GM18519 (cell line): ENCODE results near the gene ITPR1.
A peak's percentile ranks its signal among the peaks of the same experiment; 100 is the strongest.

ENCODE experiments used
- ATAC-seq: cut with Tn5 transposase; IDR thresholded peaks from one replicate; pipeline ENCODE4 v1.9.1; 2021; ENCODE audit warnings: mild to moderate bottlenecking, moderate library complexity; ENCODE audit not compliant: unreplicated experiment, low FRiP score

The ITPR1 gene

GRCh38 chr3:4856564-4856963, 363.4 kb downstream of the ITPR1 start:
- ATAC-seq: no peak

DNA sequence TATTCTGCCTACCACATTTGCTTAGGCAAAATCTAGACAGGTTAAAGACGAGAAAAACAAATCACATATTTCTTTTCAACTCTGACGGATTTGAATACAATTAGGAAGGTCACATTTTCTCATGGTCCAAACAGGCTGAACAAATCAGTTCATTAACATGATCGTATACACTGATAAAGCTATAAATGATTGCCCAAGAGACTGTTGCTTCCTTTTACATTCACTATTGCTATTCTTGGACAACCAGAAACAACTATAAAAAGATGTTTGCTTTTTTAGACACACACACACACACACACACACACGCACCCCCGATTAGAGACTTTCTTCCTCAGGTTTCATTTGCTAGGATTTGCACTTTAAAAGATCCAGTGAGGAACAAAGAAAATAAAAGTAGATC, 363.8 kb downstream of the ITPR1 start:
- ATAC-seq: no peak

DNA sequence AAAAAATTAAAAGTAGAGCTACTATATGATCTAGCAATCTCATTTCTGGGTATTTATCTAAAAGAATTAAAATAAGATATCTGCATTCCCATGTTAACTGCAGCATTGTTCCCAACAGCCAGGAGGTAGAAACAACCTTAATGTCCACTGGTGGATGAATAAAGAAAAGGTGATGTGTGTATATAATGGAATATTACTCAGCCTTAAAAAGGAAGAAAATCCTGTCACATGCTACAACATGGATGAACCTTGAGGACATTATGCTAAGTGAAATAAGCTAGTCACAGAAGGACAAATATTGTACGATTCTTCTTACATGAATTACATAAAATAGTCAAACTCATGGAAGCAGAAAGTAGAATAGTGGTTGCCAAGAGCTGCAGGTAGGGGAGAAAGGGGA, 366.6 kb downstream of the ITPR1 start:
- no peak for ATAC-seq

DNA sequence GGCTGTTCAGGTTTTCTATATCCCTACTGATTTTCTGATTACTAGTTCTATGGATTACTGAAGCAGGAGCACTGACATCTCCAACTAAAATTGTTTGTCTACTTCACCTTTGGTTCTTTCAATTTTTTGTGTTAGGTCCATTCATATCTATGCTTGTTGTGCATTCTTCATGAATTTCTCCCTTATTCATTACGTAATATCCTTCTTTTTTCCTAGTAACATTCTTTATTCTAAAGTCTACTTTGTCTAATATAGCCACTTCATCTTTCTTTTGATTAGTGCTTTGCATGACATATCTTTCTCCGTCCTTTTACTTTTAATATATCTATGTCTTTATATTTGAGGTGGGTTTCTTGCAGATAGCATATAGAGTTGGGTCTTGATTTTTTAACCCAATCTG, 369.8 kb downstream of the ITPR1 start:
- no peak for ATAC-seq

DNA sequence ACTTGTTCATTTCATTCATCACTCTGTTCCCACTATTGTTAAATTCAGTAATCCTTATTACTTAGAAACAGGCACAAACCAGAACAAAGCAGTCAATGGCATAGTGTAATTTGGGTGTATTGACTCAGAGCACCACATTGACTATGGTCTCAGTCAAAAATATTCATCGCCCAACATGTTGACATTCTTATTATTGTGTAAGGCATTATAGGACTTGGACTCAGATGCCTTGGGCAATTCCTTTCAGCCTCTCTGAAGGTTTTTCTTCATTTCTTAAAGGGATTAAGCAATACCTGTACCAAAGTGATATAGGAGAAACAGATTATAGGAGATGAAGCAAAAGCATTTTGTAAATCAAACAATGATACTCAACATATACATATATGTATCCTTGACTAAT, 371.4 kb downstream of the ITPR1 start:
- ATAC-seq: no peak

DNA sequence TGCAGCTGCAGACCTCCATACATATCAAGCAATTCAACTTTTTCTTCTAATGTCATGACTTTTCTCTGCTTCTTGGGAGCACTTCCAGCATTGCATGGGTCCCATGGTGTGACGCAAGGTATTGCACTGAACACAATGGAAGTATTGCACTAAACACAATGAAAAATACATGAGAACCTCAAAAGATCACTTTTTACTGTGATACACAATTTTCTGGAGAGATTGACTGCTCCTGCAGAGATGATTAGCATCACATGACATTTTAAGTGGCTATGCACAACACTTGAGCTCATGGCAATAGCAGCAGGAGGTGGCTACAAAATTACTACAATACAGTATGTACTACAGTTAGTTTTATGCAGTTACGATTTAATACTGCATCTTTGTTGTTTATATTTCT, 372.6 kb downstream of the ITPR1 start:
- no peak for ATAC-seq

DNA sequence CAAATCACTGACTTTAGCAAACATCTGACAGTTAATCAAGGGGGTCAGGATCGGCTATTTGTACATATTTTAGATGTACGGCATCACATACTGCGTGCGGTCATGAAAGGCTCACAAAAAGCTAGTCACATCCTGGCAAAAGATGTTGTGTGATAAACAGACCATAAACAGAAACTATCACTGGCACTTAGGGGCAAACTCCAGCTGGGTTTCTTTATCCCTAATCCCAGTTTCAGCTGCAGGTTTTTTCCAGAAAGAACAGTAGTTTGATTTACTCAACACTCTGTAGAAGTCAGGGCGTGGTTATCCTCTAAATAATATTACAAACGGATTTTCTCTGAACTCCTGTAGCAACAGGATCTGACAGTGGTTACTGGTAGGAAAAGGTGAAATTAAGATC, 373.7 kb downstream of the ITPR1 start:
- ATAC-seq: no peak

DNA sequence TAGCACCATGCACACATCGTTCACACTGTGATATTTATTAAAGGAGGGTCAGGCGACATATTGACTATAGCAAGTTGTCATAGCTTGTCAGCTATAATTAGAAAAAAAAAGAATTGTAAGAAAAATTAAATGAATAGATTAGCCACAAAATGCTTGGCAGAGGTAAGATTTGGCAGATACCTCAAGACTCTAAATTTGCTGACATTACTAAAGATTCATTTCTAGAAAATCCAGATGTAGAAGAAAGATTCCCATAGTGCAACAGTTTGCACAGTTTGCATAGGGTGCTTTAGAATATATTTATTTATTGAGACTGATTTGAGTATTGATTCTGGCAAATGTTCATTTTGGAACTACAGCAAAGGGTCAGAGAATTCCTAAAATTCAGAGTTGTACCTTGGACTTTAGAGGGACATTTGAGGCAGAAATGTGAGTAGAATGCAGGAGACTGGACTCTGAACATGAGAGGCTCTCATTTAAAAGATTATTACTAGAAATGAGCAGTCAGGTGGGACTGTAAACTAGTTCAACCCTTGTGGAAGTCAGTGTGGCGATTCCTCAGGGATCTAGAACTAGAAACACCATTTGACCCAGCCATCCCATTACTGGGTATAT, 384.1 kb downstream of the ITPR1 start:
- no peak for ATAC-seq

DNA sequence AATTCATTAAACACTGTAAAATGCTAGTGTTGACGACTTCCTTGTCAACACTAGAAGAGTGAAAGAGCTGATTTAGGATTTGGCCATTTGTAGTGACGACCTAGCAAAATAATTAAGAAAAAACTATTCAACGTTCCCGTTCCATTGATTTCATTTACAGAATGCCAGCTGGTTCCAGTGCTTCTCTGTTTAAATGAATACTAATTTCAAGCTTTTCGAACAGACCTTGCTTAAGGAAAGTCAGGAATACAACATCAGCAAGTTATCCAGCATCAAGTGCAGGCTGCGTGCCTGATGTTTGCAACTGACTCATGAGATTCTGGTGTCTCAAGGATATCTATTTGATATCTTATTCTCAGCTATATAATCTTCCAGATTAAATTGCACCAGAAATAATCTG, 387.7 kb downstream of the ITPR1 start:
- no peak for ATAC-seq

GRCh38 chr3:4882548-4882947, 389.4 kb downstream of the ITPR1 start:
- no peak for ATAC-seq

- no peak for ATAC-seq
Observed at GRCh38 chr3:4883011-4883410, 389.9 kb downstream of the ITPR1 start.

DNA sequence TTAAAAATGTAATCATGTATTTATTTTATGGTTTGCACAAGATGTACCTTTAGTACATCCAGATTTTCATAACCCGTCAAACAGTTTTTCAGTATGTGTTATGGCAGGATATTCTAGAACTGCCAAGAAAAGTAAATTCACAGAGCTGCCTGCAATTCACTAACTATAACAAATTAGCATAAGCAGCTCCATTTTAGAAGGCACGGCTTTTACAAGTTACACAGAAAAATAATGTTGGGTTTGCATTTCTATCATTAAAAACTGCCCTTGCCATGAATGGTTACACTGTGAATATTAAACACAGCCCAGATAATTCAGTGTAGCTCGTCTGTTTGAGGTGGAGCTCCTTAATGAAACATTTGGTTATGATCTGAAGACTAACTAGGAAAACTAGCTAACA, 391.7 kb downstream of the ITPR1 start:
- no peak for ATAC-seq

DNA sequence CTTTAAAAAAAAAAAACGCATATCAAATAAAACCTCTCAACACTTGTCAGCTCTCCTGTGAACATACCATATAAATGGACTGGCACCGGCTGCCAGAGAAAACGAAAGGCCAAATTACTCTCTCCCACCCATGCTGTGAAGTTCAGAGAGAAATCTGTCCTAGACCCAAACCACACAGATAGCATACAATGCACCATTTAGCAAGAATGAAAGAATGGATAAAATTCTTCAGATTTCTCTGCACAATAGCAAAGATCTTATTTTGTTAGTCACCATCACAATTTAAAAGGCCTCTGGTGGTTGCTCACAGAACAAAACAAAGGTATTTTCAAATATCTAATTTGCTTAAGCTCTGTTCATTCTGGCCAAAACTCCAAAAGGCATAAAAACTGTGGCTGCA, 392.2 kb downstream of the ITPR1 start:
- no peak for ATAC-seq

- ATAC-seq: no peak
Observed at GRCh38 chr3:4886448-4886847, 393.3 kb downstream of the ITPR1 start.

DNA sequence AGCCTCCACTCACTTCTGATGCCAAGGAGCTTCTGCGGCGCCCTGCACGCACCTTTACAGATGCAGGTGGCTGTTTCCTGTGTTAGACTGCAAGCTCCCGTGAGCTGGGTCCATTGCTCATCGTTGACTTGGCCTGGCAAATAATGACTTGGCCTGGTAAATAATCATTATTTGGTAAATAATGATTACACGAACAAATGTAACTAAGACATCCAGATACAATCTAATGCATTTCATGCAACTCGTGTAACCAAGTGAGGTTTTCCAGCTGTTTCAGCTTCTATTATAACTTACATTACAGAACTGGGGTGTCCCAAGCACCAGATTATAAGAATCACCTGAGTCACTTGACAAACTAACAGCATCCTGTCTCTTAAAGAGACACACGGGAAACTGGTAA, 394.0 kb downstream of the ITPR1 start:
- ATAC-seq: no peak

- peak; percentile 56 for ATAC-seq
Observed at GRCh38 chr3:4888913-4889846, 396.0 kb downstream of the ITPR1 start.

GRCh38 chr3:4889896-4890295, 396.7 kb downstream of the ITPR1 start:
- no peak for ATAC-seq

DNA sequence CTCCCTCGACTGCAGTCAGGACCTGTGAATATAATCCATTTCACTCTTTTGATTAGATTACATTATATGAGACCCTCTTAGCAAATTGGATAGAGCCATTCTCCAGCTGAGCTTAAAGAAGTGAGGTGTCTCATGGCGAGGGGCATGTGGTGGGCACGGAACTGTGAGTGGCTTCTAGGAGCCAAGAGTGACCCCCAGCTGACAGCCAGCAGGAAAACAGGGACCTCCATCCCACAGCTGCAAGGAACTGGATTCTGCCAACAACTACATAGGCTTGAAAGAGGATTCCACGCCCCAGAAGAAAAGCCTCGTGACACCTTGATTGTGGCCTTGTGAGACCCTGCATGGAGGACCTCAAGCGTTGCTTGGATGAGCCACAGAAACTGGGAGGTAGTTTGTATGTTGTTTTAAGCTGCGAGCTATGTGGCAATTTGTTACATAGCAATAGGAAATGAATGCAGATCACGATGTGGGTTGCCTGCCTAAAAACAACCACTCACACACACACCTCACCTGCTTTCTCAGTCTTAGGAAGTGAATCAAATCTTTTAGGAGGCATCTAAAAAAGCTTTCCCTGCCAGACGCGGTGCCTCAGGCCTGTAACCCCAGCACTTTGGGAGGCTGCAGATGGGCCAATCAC, 401.9 kb downstream of the ITPR1 start:
- no peak for ATAC-seq

GRCh38 chr3:4895838-4896237, 402.7 kb downstream of the ITPR1 start:
- no peak for ATAC-seq
